HG03520 (cell line): ENCODE results near the gene ST6GALNAC5.

Experiments
- ATAC-seq: cut with Tn5 transposase; IDR thresholded peaks from one replicate; pipeline ENCODE4 v1.9.1; 2021; ENCODE audit warnings: mild to moderate bottlenecking, moderate library complexity; ENCODE audit not compliant: unreplicated experiment

Gene ST6GALNAC5

GRCh38 chr1:77096496-77097255 is 229.4 kb downstream of the ST6GALNAC5 start:
- ATAC-seq = no peak

- ATAC-seq = no peak
These were observed 233.6 kb downstream of the ST6GALNAC5 start for GRCh38 chr1:77100875-77101274.

- ATAC-seq = no peak
These were observed 236.2 kb downstream of the ST6GALNAC5 start for GRCh38 chr1:77103486-77103885.

GRCh38 chr1:77104672-77105071 is 237.4 kb downstream of the ST6GALNAC5 start:
- no peak for ATAC-seq
